HEK293T (cell line): Measurements from ENCODE around the gene OPTN.

ENCODE experiments used
- CTBP1 ChIP-seq: fragments of 450-650 bp; IDR thresholded peaks from 2 replicates; pipeline ENCODE4 v1.6.1; 2016; ENCODE audit warnings: borderline replicate concordance
- FOXA1 ChIP-seq: fragments of 450-650 bp; IDR thresholded peaks from 2 replicates; pipeline ENCODE4 v1.6.1; 2016; ENCODE audit warnings: mild to moderate bottlenecking
- FOXK2 ChIP-seq: fragments of 450-650 bp; IDR thresholded peaks from 2 replicates; pipeline ENCODE4 v1.6.1; 2016; ENCODE audit warnings: mild to moderate bottlenecking
- FOXM1 ChIP-seq: fragments of 450-650 bp; IDR thresholded peaks from 2 replicates; pipeline ENCODE4 v1.6.1; 2017; ENCODE audit warnings: mild to moderate bottlenecking, borderline replicate concordance
- HDGF ChIP-seq: fragments of 450-650 bp; IDR thresholded peaks from 2 replicates; pipeline ENCODE4 v1.6.1; 2017; ENCODE audit warnings: antibody characterized with exemption, borderline replicate concordance
- L3MBTL2 ChIP-seq: fragments of 450-650 bp; conservative IDR thresholded peaks from 2 replicates; pipeline ENCODE4 v1.6.1; 2016; ENCODE audit warnings: mild to moderate bottlenecking
- SP1 ChIP-seq: fragments of 450-650 bp; IDR thresholded peaks from 2 replicates; pipeline ENCODE4 v1.6.1; 2017
- SUZ12 ChIP-seq: fragments of 450-650 bp; IDR thresholded peaks from 2 replicates; pipeline ENCODE4 v1.6.1; 2016; ENCODE audit warnings: mild to moderate bottlenecking
- TARDBP ChIP-seq: fragments of 450-650 bp; IDR thresholded peaks from 2 replicates; pipeline ENCODE4 v1.6.1; 2016
- ZNF384 ChIP-seq: fragments of 450-650 bp; IDR thresholded peaks from 2 replicates; pipeline ENCODE4 v1.6.1; 2016

DNA sequence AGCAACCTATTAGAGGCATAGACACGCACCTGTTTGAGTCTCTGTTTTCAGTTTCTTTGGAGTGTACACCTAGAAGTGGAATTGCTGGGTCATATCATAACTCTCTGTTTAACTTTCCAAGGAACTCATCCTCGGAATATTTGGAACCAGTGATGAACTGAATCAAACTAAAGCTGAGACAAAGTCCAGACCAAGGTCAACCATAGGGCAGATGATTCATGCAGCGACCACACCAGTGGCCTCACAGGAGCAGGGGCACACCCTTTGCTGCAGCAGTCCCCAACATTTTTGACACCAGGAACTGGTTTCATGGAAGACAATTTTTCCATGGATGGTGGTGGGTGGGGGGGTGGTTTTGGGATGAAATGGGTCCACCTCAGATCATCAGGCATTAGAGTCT lies 4.9 kb upstream of the OPTN start:
- TF ChIP-seq ZNF384 (no peak), FOXA1 (no peak), FOXK2 (no peak), FOXM1 (no peak), TARDBP (no peak), SUZ12 (no peak), CTBP1 (no peak), L3MBTL2 (no peak), HDGF (no peak), SP1 (no peak)
